SU-DHL-6 (cell line): ENCODE measurements around the gene CRHR2.

ENCODE experiments used
- H2AFZ ChIP-seq: fragments of 200-600 bp; sonication (generic); 2 replicates; pipeline ENCODE4 v1.6.1; 2014; ENCODE audit warnings: low read depth, mild to moderate bottlenecking, moderate library complexity, mixed read lengths, antibody characterized with exemption, low read length; ENCODE audit not compliant: severe bottlenecking
- H3F3A ChIP-seq: fragments of 200-600 bp; shearing (Covaris generic); 2 replicates; pipeline ENCODE4 v1.6.0; 2016; ENCODE audit warnings: antibody characterized with exemption, mild to moderate bottlenecking; ENCODE audit not compliant: insufficient read depth
- H3K27ac ChIP-seq: fragments of 200-600 bp; sonication (generic); 2 replicates; pipeline ENCODE4 v1.5.1; 2016; ENCODE audit warnings: low read depth, mild to moderate bottlenecking, low read length, moderate library complexity, mixed read lengths
- H3K27me3 ChIP-seq: fragments of 200-600 bp; sonication (generic), shearing (Covaris generic); 2 replicates; pipeline ENCODE4 v1.6.0; 2014; ENCODE audit warnings: mild to moderate bottlenecking, low read length
- H3K36me3 ChIP-seq: fragments of 200-600 bp; sonication (generic); 2 replicates; pipeline ENCODE4 v1.6.1; 2014; ENCODE audit warnings: mild to moderate bottlenecking, low read length, mixed read lengths
- H3K4me2 ChIP-seq: fragments of 300-600, 200-600 bp; shearing (Covaris generic), sonication (generic); 2 replicates; pipeline ENCODE4 v1.6.0; 2014; ENCODE audit warnings: low read length, low read depth, mild to moderate bottlenecking; ENCODE audit not compliant: poor library complexity, severe bottlenecking
- H3K4me3 ChIP-seq: fragments of 200-600 bp; sonication (generic); 2 replicates; pipeline ENCODE4 v1.5.1; 2014; ENCODE audit warnings: antibody characterized with exemption, low read length, mild to moderate bottlenecking, mixed read lengths; ENCODE audit not compliant: insufficient read depth, poor library complexity, severe bottlenecking
- H3K79me2 ChIP-seq: fragments of 200-600 bp; sonication (generic); 2 replicates; pipeline ENCODE4 v1.6.1; 2014; ENCODE audit warnings: mild to moderate bottlenecking, low read length, moderate library complexity; ENCODE audit not compliant: insufficient read depth
- H3K9ac ChIP-seq: fragments of 200-600 bp; sonication (generic); 2 replicates; pipeline ENCODE4 v1.7.0; 2014; ENCODE audit warnings: mild to moderate bottlenecking, low read length
- H3K9me2 ChIP-seq: fragments of 200-600 bp; sonication (generic); replicated peaks from 2 replicates; pipeline ENCODE4 v1.6.1; 2014; ENCODE audit warnings: low read length; ENCODE audit not compliant: insufficient read depth
- H3K9me3 ChIP-seq: fragments of 200-600 bp; sonication (generic); 2 replicates; pipeline ENCODE4 v1.6.1; 2014; ENCODE audit warnings: low read length, mixed read lengths; ENCODE audit not compliant: insufficient read depth
- H4K20me1 ChIP-seq: fragments of 200-600 bp; sonication (generic); 2 replicates; pipeline ENCODE4 v1.6.1; 2014; ENCODE audit warnings: low read depth, mild to moderate bottlenecking, antibody characterized with exemption, low read length, moderate library complexity, mixed read lengths
- CTCF ChIP-seq: fragments of 200-600 bp; sonication (generic); IDR thresholded peaks from one replicate; pipeline ENCODE4 v1.5.1; 2017; ENCODE audit warnings: antibody characterized with exemption, mild to moderate bottlenecking, low read length, moderate library complexity; ENCODE audit not compliant: insufficient read depth, poor library complexity, severe bottlenecking
- EZH2phosphoT487 ChIP-seq: fragments of 200-600 bp; sonication (generic), shearing (Covaris generic); conservative IDR thresholded peaks from 2 replicates; pipeline ENCODE4 v1.6.1; 2018; ENCODE audit warnings: mild to moderate bottlenecking, antibody characterized with exemption, low read length, moderate library complexity, mixed read lengths

CRHR2 gene

DNA sequence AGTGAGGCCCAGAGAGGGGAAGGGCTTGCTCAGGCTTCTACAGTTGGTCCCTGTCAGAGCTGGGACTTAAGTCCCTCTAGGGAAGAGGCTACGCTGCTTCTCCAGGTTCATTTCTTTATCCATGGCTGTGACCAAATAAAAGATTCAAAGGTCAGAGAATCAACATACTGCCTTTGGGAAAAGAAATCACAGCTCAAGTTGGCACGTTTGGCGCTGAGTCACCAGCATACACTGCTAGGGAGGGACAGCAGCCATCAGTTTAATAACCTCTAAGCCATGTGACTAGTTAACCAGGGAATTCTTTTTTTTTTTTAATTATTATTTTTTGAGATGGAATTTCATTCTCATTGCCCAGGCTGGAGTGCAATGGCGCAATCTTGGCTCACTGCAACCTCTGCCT is 28.4 kb upstream of the CRHR2 start:
- no peaks in the 10 kb centered on the region for H3K9me3 ChIP-seq
- H3K27ac ChIP-seq: no peak overlapping the region
- H3K27me3 ChIP-seq: no peaks in the 10 kb centered on the region
- no peak for TF ChIP-seq CTCF
- no peak for TF ChIP-seq EZH2phosphoT487
- H3K36me3 ChIP-seq: no peaks in the 10 kb centered on the region
- H3K9ac ChIP-seq: no peak overlapping the region
- H3K79me2 ChIP-seq: no peaks in the 10 kb centered on the region
- H3K4me3 ChIP-seq: no peak overlapping the region
- no peak overlapping the region for H2AFZ ChIP-seq
- no peaks in the 10 kb centered on the region for H3F3A ChIP-seq
- no peaks in the 10 kb centered on the region for H3K9me2 ChIP-seq
- no peaks in the 10 kb centered on the region for H4K20me1 ChIP-seq
- H3K4me2 ChIP-seq: no peak overlapping the region

DNA sequence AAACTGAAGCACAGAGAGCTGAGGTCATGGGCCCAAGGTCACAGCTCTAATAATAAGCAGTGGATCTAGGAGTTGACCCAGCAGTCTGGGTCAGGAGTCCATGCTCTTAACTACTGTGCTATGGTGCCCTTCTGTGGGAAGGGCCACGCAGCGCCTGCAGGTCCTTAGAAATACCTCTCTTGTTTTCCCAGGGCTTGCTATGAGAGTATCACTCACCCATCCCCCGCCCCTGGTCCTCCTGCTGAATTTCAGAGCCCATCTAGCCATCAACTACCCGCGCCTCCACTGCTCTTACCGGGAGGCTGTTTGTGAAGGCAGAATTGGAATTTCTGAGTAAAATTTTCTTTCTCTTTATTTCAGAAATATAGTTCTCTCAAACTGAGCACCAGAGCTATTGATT is 27.3 kb upstream of the CRHR2 start:
- H3K27ac ChIP-seq: no peak overlapping the region
- H3K4me3 ChIP-seq: no peak overlapping the region
- no peaks in the 10 kb centered on the region for H3K36me3 ChIP-seq
- H3K4me2 ChIP-seq: no peak overlapping the region
- H3K9me2 ChIP-seq: no peaks in the 10 kb centered on the region
- H3F3A ChIP-seq: no peaks in the 10 kb centered on the region
- H2AFZ ChIP-seq: no peak overlapping the region
- TF ChIP-seq CTCF (no peak), EZH2phosphoT487 (no peak)
- H3K9me3 ChIP-seq: no peaks in the 10 kb centered on the region
- H4K20me1 ChIP-seq: no peaks in the 10 kb centered on the region
- no peak overlapping the region for H3K9ac ChIP-seq
- H3K79me2 ChIP-seq: no peaks in the 10 kb centered on the region
- no peaks in the 10 kb centered on the region for H3K27me3 ChIP-seq

DNA sequence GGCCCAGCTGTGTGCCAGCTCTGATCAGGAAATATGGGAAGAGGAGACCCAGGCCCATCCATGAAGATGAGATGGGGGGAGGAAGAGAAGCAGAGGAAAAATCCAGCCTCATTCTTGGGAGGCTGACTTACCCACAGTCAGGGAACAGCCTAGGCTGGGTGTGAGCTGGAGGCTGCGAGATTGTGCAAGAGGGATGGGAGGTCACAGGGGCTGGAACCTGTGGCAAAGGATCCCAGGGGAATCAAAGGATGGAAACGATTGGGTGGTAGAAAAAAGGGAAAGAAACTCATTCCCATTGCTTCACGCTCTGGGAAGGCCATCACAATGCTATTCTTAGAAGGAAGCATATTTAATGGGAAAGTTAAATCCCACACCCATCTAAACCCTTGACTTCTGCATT is 26.7 kb upstream of the CRHR2 start:
- TF ChIP-seq CTCF (no peak), EZH2phosphoT487 (no peak)
- Histone ChIP-seq H4K20me1 (no peaks in the 10 kb centered on the region), H3K27ac (no peak overlapping the region), H3K9me2 (no peaks in the 10 kb centered on the region), H3K9me3 (no peaks in the 10 kb centered on the region), H2AFZ (no peak overlapping the region), H3K79me2 (no peaks in the 10 kb centered on the region), H3K27me3 (no peaks in the 10 kb centered on the region), H3F3A (no peaks in the 10 kb centered on the region), H3K36me3 (no peaks in the 10 kb centered on the region), H3K4me2 (no peak overlapping the region), H3K9ac (no peak overlapping the region), H3K4me3 (no peak overlapping the region)

GRCh38 chr7:30708412-30708811 is 26.2 kb upstream of the CRHR2 start:
- no peak overlapping the region for H3K4me3 ChIP-seq
- no peaks in the 10 kb centered on the region for H3F3A ChIP-seq
- H3K27ac ChIP-seq: no peak overlapping the region
- no peak overlapping the region for H2AFZ ChIP-seq
- H3K27me3 ChIP-seq: no peaks in the 10 kb centered on the region
- no peaks in the 10 kb centered on the region for H3K9me2 ChIP-seq
- no peak for TF ChIP-seq CTCF
- no peak for TF ChIP-seq EZH2phosphoT487
- H3K9me3 ChIP-seq: no peaks in the 10 kb centered on the region
- no peaks in the 10 kb centered on the region for H3K79me2 ChIP-seq
- H3K36me3 ChIP-seq: no peaks in the 10 kb centered on the region
- no peaks in the 10 kb centered on the region for H4K20me1 ChIP-seq
- H3K9ac ChIP-seq: no peak overlapping the region
- no peak overlapping the region for H3K4me2 ChIP-seq
